HG03571 (cell line): ENCODE data around the gene SIL1.
"Not testable (repeated sequence)": the region's sequence is repeated elsewhere in the genome, so short reads cannot be mapped to it uniquely, and the experiment has no call there.

ENCODE experiments used
- ATAC-seq: cut with Tn5 transposase; IDR thresholded peaks from one replicate; pipeline ENCODE4 v1.9.1; 2021; ENCODE audit not compliant: unreplicated experiment

Gene SIL1

DNA sequence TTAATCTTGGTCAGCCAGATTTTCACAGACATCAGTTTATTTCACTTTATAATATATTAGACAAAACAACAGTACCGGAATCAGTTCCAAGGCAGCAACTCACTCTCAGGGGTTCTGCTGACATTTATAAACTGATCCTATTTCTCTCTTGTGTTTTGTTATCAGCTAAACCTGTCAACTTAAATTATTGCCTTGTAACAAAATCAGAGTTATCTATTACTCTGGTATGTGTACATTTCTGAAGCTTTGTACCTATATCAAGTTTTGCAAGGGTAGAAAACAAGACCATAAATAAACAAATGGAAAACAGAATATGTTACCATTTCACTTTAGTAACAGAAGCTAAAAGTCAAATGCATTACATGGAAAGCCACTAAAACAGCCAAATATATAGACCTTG lies 122.1 kb downstream of the SIL1 start:
- ATAC-seq: no peak

DNA sequence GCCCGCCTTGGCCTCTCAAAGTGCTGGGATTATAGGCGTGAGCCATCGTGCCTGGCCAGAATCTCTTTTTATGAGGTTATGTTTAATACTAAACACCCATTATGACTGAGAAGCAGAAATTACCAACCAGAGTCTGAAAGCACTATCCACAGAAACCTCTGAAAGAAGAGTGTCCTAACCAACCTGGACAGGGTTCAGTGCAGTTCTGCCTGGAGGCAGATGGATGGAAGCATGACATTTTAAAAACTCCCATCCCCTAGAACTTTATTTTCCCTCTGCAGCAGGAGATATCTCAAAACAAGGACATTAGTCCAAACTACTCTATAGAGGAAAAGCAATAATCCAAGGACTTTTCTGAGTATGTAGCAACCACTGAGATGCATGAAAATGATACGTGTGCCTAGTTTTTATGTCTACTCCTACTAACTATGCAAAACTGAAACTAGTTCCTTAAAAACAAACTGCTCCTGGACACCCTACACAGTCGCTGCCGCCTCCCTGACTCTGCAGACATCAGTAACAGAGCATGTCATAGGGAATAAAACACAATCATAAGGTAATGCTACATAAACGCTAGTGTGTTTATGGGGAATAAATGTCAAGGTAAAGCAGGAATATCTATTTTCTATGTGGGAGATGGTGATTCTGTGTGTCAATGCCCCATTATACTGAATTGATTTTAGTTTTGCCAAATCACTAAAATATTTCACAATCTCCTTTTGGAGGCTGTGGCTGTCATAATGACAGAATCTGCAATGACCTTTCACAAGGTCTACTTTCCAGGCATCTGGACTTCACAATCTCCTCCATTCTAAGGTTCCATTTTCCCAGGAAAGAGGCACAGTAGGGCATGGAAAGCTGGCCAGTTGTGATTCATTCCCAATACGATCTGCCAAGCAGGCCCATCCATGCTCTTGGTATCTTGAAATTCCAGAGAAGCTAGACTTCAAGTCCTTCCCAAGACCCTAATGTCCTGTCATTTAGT lies 122.8 kb downstream of the SIL1 start:
- ATAC-seq: no peak

DNA sequence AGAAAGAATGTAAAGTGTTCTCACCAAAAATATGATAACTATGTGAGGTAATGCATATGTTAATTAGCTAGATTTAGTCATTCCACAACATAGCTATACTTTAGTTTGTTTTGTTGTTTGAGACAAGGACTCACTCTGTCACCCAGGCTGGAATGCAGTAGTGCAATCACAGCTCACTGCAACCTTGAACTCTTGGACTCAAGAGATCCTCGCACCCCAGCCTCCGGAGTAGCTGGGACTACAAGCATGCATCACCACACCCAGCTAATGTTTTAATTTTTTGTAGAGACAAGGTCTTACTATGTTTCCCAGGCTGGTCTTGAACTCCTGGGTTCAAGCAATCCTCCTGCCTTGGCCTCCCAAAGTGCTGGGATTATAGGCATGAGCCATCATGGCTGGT lies 124.2 kb downstream of the SIL1 start:
- ATAC-seq: not testable (repeated sequence)

DNA sequence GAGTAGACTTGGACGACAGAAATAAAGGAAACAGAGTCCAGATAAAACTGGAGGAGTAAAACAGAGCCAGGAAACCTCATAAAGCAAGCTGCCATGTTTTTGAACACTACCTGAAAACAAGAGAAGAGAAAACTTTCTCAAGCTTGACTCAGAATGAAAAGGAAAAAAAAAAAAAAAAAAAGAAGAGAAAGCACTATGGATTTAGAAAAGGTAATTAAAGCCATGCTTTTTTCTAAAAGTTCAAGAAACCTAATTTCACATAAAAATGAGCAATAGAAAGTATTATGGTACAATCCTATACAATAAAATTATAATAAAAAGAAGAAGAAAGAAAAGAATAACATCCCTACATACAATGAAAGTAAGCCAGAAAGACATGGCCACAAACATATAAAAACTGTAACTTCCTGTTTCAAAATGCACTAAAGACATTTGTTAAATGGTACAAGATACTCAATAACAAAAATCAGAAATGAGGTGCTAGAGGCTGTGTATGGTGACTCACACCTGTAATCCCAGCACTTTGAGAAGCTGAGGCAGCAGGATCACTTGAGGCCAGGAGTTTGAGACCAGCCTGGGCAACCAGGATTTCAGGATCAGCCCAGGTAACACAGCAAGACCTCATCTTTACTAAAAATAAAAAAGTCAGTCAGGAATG lies 129.5 kb downstream of the SIL1 start:
- ATAC-seq: no peak

DNA sequence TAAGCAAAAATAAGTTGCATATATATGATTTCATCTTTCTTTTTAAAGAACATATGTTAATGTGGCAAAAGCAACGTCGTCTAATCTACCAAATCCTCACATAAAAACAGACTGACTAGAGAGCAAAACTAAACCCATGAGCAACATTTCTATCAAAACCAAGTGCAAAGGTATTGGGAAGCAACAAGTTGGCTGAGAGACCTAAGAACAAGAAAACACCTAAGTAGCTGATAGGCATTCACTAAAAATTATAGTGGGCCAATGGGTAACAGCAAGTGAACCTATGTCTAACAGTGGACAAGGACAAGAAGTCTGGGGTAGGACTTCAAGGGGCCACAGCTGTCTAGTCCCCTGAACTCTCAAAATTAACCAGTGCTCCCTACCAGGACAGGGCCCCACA lies 130.1 kb downstream of the SIL1 start:
- ATAC-seq: no peak

DNA sequence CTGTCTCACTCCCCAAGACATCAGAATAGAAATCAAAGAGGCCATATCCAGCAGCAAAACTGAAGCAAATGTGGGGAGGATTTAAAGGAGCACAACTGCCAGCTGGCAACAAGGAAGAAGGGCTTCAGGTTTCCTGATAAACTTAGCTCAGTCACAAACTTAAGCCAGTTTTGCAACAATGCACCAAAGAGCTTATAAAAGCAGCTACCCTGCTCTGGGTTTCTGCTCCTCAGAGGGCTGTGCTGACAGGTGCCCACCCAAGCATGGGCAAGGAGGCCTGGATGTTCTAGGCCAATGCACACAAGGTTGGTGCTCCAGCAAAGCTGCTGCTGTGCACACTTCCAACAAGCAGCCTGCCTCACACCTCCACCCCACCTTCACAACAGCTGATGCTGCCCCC lies 132.9 kb downstream of the SIL1 start:
- ATAC-seq: no peak

DNA sequence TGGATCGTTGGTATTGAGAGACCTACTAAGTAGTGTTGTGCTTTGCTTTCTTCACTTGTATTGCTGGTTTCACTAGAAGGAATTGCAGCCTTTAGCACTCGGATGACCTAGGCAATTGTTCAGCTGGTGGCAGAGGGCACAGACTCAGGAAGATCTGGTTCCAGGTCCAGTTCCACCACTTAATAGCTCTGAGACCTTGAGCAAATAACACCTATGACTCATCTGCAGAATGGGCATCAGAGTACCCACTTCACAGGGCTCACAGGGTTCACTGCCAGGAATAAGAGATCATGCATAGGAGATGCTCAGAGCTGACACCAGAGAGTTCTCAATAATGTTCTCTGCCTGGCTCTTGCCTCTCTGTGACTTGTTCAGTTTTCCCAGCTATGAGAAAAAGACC lies 133.6 kb downstream of the SIL1 start:
- ATAC-seq: no peak

DNA sequence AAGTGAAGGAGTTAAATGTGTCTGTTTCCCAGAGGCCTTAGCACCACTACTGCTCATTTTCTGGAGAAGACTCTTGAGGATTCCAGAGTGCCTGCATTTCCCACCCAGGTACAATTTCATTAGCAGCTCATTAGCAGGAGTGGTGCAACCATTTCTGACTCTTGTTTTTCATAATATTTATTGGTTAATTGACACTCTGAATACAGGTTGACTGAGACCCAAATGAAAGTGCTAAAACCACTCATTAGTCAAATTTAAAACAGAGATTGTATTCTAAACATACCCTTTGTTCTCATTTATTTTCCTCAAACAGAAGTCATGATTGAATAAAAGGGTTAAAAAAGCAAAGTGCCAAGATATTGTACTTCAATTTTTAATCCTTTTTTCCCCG lies 134.5 kb downstream of the SIL1 start:
- ATAC-seq: no peak

DNA sequence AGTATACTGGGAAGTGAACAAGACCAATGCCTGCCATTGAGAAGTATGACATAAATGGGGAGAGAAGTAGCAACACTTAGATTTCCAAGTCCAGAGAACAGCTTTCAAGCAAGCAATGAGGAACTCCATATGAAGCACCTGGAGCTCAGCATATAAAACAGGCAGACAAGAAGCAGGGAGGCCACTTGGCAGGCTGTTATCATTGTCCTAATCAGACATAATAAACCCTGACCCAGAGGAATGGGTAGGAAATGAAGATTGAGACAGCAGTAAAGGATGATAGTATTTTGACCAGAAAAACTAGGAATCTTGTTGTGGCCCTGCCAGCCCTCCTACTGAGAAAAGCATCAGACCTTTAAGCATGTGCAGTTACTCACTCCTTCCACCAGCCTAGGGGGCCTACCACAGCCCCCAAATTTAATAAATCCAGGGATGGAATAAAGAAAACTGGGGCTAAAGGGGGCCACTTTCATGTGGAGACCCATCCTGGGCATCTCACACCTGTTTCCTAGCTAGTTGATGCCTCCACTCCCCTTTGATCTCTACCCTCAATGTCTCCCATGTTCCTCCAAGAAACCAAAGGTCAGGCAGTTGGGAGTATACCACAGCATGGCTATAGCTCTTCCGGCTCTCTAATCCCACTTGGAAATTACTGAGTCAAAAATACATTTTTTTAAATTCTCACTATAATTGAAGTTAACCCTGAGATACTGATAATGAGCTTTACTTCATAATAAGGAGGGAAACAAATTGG lies 135.1 kb downstream of the SIL1 start:
- ATAC-seq: no peak

DNA sequence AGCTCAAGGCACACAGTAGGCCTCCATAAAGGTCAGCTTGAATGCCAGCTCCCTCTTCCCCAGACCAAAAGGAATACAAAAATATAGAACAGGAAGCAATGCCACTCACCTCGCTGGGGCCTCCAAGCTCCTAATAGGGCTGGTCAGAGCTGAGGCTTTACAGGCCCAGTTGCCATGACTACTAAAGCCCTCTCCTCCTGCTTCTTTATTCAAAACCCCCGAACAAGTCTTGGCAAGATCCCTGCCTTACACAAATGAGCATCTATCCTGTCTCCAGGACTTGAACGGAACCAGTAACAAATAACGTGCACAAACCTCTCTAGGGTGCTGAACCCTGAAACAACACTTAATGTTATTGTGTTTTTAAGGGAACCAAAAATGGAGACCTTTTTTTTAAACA lies 136.3 kb downstream of the SIL1 start:
- ATAC-seq: no peak

DNA sequence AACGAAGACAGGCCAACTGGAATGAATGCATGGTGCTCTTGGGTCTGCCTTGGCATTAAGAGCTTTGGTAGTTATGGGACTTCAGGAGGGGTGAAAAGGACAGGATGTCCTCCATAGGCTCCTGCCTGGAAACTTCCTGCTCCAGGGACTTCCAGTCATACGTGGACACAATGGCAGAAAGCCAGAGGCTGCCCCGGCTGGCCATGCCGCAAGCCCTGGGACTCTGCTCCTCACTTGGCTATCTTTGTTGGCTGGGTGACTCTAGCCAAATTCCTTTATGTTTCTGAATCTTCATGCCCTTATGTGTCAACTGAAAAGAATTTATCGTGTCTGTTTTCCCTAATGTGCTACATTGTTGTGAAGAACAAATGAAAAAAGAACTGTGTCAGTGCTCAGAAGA lies 136.9 kb downstream of the SIL1 start:
- ATAC-seq: no peak

DNA sequence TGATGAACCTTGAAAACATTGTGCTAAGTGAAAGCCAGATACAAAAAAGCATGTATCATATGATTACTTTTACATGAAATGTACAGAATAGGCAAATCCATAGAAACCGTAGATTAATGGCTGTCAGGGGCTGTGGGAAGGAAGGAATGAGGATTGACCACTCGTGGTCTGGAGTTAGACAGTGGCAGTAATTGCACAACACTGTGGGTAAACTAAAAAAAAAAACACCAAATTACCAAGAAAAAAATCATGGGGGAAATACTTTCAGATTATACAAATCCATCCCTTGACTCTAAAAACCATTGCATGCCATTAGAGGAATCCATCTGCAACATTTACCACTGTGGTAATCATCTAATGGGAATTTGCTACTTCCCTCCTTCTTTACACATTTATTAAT lies 140.0 kb downstream of the SIL1 start:
- ATAC-seq: no peak

DNA sequence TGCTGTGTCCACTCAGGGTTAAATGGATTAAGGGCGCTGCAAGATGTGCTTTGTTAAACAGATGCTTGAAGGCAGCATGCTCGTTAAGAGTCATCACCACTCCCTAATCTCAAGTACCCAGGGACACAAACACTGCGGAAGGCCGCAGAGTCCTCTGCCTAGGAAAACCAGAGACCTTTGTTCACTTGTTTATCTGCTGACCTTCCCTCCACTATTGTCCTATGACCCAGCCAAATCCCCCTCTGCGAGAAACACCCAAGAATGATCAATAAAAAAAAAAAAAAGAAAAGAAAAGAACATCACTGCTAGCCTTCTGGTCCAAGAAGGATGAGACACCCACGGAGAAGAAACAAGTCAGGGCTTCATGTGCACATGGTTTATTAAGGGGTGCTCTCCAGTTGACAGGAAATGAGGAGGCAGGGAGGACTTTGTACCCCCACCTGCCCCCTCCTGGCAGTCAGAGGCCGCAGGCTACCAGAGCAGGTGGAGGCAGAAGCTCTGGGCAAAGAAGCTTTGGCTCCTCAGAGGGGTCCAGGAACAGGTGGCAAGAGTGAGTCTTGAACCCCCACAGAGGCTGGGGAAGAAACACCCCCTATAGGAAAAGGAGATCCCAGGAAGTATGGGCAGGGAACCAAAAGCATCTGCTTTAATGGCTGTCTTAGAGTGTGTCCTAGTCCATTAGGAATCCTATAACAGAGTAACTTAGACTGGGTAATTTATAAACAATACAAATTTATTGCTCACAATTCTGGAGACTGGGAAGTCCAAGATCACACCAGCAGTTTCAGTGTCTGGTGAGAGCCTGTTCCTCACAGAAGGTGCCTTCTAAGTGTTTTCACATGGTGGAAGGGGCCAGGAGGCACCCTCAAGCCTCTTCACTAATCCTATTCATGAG lies 140.9 kb downstream of the SIL1 start:
- ATAC-seq: not testable (repeated sequence)

DNA sequence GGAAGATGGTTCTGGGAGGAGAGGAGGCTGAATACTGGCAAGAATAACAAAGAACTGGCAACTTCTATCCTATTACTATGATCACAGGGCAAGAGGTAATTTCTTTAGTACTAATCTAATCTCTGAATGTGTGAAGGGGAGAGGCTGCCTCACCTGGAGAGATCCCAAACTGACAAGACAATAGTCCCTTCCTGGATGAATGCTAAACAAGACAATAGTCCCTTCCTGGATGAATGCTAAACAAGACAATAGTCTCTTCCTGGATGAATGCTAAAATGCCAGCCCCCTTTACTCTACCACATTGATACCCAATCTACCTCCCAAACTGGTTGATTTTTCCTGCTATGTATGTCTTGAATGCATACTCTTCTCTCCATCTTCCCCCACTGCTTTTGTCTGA lies 145.2 kb downstream of the SIL1 start:
- no peak for ATAC-seq

DNA sequence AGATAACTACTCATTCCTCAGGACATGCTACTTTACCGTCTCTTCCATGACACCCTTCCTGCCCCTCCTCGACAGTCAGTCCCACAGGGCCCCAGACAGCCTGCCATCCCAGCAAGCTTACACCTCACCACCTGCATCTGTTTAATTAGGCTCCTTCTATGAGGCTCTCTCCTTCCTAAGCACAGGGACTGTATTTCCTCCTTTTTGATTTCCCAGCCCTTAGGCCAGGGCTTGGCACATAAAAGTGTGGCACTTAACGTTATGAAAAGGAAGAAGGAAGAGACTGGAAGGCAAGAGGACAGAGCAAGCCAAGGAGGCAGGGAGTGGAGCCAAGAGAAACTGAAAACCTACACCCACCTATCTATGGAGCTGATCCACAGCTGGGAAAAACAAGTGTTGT lies 146.8 kb downstream of the SIL1 start:
- ATAC-seq: no peak

DNA sequence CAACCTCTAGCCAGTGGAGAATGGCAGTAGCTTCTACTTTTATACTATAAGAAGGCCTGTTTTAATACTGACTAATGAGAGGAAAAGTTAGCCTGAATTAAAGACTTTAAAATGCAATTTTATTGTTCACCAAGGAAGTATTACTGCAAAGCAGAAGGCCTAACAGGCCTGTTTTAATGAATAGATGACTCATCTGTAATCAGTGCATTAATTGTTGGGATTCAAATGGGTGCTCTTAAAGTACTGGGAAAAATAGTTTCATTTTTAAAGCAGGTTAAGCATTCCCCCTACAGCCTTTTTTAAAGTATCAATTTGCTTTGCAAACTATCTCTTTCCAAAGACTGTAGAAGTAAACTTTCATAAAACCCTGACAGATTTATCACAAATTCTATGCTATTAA lies 147.7 kb downstream of the SIL1 start:
- no peak for ATAC-seq

DNA sequence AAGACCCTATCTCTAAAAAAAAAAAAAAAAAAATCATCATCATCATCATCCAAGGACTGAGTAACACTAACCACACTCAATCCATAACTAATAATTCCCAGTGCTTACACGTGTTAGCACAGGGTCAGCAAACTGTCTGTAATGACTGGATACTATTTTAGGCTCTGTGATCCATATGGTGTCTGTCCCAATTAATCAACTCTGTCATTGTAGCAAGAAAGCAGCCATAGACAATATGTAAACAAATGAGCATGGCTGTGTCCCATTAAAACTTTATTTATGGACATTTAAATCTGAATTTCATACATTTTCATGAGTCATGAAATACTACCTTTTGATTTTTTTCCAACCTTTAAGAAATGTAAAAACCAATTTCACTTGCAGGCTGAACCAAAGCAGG lies 148.4 kb downstream of the SIL1 start:
- no peak for ATAC-seq

DNA sequence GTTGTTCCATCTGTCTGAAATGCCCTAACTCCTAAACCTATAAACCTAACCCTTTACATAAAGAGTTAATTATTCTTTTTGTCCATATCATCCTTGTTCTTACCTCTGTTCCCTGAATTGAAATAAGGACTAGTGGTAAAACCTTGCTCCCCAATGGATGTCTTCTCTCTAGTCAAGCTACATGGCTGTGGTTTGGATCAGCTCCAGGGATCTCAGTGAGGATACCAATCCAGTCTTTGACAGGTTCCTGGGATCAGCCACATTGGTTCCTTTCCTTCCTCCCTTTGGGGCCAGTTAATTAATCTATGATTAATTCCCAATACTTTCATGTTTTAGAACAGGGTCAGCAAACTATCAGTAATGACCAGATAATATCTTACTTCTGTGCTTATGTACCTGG lies 151.6 kb downstream of the SIL1 start:
- no peak for ATAC-seq

DNA sequence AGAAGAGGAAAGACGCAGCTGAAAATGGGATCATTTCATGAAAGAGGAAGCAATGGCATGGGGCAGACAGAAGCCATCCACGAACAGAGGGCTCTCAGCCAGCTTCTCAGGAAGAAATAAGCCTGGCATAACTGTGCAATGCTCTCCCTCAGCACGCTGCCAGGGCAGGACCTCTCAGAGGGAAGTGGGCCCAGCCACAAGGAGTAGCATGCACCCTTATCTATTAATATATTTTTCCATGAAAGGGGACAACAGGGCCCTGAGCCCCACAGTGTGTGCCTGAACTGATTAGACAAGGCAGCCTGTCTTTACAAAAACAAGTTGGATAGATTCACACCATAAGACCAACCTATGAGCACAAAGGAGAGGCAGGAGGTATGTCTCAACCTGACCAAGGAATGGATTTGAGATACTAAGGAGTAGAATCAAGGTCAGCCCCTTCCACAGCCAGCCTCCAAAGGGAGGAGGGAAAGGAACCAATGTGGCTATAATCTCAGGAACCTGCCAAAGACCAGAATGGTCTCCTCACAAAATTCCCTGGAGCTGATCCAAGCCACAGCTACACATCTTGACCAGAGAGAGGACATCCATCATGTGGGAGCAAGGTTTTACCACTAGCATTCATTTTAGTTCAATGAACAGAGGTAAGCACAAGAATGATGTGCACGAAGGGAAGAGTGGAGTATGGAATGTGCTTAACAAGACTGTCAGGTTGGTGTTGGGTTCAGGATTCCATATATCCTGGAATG lies 154.8 kb downstream of the SIL1 start:
- ATAC-seq: no peak

DNA sequence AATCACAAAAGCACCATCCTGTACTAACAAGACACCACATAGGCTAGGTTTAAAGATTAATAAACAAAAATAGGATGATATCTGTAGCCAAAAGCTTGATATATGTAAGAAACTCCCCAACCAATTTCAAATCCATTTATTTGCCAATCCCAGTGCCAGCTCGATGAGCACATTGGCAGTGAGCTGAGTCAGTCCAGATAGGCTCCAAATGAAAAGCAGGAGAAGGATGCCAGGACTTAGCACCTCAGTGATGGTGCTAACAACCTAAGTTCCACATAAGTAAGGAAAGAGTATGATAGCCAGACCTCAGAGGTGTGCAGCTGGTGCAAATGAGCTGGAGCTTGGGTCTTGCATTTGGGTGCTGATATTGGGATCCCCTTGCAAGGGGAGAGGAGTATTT lies 158.1 kb downstream of the SIL1 start:
- no peak for ATAC-seq
